SKM-1 treated with dmso at 0.1 percent for 144 hours (cell line): ENCODE data around the gene COLEC12.
"Not testable (repeated sequence)": the region's sequence is repeated elsewhere in the genome, so short reads cannot be mapped to it uniquely, and the experiment has no call there.

ENCODE experiments used
- DNase-seq: peaks from one replicate; lab custom pipeline; 2025; ENCODE audit not compliant: unreplicated experiment; lab: John Stamatoyannopoulos, UW

COLEC12 gene

DNA sequence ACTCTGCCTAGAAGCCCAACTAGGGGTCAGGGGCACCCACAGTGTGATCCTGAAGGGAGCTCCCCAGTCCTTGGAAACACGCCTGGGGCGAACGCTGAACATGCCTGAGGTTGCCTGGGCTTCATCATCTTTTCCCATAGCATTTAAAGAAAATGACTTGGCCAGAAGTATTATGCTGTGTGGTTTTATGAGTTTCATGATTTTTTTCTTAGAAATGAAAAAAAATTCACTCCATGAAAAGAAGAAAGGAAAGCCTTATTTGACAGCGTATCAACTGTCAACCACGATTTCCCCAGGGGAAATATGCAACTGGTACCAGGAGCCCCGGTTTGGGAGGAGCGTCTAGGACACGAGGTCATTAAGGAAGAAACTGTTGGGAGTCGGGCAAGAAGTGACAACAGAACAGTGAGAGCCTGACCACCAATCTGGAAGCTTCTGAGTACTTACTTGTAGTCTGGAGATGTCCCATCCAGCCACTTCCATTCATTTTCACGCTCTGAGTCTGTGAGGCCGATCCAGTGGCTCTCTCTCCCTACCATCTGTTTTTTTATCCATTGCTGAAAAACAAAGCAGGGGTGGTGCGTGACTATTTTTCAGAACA is 169.2 kb downstream of the COLEC12 start:
- no peak for DNase-seq

DNA sequence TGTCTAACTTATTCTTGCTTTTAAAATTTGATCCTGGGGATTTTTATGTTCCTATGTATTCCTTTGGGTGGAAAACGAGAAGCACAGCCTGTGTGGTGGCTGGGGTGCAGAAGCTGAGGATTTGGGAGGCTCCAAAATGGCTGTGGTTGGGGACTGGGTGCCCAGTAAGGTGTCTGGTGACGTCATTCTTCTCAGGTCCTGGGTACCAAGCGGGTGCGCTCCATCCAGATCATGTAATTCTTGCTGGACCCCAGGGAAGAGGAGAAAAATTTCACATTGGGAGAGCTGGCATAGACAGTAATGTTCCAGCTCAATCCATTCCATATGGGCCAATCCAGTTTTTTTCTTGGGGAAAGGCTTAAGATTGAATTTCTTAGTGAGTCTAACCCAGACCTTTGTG is 171.6 kb downstream of the COLEC12 start:
- DNase-seq: no peak

DNA sequence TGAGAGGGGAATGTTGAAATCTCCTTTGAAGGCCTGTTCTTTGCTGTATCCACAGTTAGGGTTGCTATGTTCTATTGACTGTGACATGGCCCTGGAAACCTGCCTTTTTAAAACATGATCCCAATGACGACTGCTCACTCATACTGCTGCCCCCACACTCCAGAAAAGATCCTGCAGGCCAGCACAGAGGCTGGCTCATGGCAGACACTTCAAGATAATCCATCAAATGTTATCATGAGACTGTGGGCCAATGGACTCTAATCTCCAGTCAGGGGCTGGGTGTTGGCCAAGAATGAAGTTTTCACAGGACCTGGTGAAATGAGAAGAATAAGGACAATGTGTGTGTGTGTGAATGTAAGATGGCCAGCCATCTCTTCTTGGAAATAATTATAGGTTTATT is 173.7 kb downstream of the COLEC12 start:
- DNase-seq: no peak

DNA sequence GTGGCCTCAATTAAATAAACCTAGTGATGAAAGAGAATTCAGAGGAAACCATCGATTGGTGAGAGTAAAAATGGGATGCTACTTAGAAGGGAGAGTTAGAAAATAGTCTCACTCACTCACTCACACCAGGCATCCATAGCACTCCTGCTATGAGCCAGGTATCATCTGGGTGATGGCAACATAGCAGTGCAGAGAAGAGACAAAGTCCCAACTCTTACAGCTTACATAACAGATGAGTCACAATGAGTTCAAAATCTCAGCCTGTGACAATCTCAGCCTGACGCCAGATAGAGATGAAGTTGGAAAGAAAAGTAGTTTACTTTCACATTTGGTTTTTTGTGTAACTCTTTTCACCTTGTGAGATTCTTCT is 177.3 kb downstream of the COLEC12 start:
- DNase-seq: no peak

DNA sequence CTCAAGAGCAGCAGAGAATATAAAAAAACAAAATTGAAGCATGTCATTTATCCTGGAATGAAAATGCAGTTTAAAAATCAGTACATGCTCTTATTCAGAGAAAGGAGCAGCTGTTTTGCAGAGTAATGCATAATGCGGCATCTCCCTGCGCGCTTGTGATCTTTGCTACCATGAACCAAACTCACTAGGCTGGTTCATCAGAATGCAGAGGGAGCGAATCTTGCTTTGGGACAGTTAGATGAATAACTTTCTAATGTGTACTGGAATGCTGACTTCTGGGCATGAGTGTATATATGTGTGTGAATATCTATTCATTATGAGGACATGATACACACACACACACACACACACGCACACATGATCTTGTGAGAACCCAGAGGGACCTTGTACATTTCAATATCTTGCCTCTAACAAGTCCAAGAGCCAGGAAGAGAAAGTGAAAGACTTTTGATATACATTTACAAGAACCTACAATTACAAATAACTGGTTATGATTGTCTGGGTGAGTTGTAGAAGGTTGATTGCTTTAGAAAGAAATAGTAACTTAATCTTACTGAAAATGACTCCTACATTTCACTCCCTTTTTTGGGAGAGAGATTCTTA is 178.5 kb downstream of the COLEC12 start:
- DNase-seq: no peak

DNA sequence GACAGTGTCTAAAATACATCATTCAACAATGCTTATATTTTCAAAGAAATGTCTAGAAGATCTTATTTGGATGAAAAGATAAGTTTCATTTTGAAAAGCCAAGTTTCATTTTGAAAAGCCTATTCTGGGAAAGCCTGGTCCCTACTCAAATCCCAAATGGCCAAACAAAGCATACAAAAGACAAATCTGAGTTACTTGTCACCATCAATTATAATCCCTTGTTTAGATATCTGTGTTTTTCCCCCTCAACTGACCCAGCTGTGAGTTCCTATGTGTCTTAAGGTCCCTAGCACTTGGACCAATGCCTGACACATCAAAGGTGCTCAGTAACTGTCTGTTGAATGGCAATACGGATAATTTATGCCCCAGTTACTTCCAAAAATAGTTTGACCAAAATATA is 180.3 kb downstream of the COLEC12 start:
- DNase-seq: no peak

DNA sequence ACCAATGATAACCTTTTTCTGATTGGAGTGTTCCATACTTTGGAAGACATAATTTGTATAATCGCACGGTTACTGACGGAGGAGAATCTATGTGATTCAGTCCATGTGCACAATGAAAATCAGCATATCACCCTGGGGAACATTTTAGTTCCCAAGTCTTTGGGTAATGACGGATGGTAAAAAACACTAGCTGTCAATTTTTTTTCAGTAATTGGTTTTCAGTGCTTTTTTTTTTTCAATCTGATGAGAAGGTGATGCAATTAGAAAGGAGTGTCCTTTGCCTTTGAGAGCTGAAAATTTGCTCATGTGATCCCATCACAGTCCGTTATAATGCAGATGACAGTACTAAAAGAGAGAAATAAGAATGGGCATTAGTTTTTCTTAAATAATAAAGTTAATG is 180.8 kb downstream of the COLEC12 start:
- DNase-seq: no peak

DNA sequence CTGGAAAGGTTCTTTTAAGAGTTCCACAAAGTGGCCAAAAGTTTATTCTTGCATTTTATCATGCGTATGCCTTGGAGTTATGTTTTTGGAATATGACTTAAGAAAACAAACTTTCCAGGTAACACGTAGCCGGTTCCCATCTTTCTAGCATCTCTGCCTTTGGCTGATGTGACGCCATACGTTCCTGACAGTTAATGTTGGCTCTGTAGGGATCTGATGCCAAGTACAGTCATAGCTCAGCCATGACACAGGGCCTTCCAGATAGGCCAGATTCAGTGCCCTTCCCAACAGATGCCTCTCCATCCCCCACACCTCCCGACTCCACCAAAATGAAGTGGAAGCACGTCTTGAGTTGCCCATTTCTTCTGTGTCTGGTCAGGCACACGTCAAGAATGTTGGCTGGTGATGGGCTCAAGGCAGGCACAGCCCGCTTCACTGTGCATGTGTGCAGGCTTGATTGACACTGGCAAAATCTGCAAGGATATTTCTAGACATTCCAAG is 181.7 kb downstream of the COLEC12 start:
- no peak for DNase-seq

DNA sequence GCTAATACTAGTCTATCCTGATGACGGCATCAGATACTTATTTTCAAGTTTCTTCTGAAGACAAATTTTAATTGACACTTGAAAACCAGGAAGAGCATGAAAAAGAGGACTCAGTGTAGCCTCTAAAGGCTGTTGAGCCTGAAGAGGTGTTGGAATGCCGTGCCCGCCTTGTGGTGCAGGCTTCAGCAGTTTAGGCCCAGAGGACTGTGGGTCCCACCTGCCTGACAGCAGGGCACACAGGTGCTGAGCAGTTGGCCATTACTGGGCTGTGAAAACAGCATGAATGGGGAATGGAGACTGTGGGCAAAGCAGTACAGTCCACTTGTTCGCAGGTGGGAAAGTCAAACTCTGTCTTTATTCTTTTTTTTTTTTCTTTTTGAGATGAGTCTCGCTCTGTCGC is 182.9 kb downstream of the COLEC12 start:
- no peak for DNase-seq

DNA sequence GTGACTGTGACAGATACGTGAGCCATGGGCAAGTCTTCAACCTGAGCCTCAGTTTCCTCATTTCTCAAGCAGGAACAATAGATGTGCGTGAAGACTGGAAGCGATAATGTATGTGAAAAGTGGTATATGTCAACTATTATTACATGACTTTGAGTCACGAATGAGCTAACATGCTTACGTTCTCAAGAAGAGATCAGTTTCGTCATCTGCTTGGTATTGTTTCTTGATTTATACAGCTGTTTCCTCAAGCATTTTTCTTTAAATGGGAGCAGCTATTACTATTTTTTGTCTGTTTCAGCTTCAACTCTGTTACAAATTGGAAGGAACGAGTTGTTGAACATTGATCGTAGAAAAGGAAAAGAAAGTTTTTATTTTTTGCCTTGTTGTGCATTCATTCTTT is 184.1 kb downstream of the COLEC12 start:
- DNase-seq: no peak

DNA sequence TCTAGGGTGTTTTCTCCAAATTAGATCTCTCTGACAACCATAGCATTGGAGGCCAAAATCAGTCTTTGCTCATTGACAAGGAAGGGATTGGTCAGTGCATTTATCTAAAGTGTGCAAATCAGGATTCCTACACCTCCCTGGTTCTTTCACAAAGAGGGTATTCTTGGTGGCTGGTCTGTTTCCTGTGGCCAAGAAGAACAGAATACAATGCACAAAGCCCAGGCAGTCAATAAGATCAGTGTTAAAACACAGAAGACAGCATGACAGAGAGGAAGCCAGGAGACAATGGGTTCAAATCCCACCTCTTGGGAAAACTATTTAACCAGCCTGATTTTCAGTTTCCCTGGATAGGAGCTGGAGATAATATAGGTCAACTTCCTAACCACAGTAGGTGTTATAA is 186.6 kb downstream of the COLEC12 start:
- DNase-seq: no peak

DNA sequence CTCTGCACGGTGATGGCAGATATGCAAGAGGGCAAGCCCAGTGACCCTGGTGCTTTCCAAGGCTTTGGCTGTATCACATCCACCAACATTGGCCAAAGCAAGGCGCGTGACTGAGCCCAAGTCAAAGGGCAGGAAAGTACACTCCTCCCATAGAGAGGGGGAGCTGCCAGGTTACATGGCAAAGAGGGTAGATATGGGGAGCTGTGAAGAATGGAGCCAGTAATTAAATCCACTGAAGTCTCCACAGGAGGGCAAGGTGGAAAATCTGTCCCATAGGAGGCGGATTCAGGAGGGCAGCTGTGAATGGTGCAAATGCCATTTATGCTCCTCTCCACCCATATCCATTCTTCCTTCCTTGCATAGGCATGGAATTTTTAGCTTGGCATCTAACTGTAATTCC is 188.1 kb downstream of the COLEC12 start:
- DNase-seq: no peak

DNA sequence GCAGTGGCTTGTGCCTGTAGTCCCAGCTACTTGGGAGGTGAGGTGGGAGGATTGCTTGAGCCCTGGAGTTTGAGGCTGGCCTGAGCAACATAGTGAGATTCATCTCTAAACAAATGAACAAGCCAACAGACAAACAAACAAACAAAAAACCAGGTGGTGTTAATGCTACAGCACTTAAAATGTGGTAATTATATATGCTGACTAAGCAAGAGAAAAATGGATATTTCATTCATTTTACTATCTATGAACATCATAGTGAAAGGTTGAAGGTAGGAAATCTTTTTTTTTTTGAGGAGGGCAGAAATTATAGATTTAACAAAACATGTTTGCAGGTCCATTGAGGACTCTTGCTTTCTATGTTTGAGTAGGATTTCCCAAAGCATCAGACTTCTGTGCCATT is 190.5 kb downstream of the COLEC12 start:
- DNase-seq: no peak

DNA sequence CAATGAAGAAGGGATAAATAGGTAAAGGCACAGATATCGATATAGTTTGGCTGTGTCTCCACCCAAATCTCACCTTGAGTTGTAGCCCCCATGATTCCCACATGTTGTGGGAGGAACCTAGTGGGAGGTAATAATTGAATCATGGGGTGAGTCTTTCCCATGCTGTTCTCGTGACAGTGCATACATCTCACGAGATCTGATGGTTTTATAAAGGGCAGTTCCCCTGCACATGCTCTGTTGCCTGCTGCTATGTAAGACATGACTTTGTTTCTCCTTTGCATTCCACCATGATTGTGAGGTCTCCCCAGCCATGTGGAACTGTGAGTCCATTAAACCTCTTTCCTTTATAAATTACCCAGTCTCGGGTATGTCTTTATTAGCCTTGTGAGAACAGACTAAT is 192.4 kb downstream of the COLEC12 start:
- not testable (repeated sequence) for DNase-seq

DNA sequence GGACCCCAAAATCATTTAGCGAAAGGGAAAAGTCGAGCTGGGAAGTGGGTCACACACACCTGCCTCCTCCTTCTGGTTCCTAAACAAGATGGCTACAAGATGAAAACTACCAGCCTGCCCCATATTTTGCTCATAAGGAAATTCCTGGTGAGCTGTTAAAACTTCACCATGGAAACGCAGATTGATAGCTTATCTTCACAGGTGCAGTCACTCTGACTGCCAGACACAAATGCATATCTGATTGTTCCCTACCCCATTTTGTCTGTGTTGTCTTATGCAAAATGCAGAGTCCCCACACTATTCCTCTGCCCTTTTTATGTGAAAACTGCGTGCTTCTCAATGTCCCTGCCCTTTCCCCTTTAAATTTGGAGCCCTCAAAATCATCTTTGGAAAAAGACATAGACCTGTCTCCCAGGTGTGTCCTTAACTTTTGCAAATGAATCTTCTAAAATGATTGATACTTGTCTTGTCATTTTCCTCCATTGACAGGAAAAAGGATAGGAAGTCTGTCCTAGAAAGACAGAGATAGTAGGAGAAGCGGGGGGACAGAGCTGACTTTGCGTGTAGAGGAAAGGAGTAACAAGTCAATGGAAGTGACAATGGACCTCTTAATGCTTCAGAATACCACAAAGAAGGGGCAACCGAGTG is 193.8 kb downstream of the COLEC12 start:
- DNase-seq: no peak

DNA sequence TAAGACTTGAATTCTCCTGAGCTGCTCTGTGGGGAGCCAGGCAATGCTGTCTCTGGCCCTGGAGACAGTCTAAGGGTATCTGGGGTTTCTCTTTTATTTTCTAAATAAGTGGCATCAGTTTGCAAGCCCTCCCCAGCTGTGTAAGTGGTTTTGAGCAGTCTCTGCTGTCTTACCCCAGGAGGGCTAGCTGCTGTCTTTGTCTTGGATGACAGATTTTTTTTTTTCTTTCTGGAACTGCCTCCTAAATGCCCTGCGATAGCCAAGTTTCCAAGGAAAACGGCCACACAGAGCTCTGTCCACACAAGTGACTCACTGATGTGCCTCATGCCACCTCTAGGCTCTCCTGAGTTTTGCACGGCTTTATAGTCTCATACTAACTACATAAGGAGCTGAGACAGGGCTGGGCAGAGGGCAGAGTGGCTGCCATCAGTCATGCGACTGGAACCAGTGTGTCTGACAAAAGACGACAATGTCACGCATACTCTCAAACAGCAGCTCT is 195.4 kb downstream of the COLEC12 start:
- DNase-seq: no peak

DNA sequence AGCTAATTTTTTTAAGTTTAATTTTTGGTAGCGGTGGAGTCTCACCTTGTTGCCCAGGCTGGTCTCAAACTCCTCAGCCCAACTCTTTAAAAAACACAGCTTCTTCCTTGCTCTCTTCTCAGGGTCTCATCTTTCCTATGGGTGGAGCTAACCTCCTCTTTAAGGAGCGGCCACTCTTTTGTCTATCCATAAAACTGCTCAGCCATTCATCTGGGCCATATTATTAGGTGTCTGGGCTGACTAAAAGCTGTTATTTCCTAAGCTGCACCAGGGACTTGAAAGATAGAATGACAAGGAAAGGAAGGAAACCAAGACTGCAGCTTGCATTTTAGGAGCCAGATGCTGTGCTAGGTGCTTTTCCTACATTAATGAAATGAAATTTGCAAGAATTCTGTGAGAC is 196.9 kb downstream of the COLEC12 start:
- no peak for DNase-seq

DNA sequence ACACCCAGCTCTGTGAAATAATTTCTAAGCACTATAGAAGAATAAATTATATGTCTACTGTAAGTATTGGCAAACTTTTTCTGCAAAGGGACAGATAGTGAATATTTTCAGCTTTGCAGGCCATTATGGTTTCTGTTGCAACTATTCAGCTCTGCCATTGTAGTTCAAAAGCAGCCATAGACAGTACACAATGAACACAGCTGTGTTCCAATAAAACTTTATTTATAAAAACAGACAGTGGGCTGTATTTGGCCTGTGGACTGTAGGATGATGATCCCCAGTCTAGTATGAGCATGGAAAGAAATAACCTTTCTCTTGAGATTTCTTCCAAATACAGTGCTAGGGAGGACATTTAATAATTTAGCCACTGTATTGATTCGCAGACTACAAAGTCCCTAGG is 197.5 kb downstream of the COLEC12 start:
- no peak for DNase-seq

DNA sequence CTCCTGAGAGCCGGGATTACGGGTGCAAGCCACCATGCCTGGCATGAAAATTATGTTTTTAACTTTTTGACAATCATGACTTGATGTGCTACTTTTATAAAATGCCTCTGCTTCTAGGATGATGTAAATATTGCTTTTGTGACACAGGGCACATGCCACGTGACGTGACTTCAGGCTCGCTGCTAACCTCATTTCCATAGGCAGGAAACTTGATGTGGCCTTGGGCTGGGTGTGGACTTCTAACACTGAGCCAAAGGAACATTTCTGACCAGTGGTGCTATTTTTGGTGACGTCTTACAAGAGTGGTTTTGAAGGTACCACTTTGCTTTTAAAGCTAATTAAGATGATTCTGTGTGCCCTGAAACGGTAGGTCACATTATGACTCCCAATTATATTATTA is 198.4 kb downstream of the COLEC12 start:
- no peak for DNase-seq

DNA sequence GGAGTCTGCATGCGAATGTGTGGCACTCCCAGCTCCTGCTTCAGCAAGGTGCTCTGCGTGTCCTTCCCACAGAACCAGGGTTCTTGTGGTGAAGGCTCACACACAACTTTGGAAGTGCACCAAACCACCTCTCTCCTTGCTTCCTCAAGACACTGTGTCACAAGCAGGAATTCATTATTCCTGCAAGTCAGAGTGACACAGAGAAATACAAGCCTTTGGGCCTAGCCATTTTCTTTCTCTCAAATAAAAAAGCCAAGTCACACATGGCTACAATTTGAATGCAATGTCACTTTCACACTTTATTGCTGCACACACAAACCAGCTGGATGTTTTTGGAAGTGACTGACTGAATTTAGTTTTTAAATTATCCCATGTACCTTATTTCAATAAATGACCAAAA is 202.6 kb downstream of the COLEC12 start:
- DNase-seq: no peak

DNA sequence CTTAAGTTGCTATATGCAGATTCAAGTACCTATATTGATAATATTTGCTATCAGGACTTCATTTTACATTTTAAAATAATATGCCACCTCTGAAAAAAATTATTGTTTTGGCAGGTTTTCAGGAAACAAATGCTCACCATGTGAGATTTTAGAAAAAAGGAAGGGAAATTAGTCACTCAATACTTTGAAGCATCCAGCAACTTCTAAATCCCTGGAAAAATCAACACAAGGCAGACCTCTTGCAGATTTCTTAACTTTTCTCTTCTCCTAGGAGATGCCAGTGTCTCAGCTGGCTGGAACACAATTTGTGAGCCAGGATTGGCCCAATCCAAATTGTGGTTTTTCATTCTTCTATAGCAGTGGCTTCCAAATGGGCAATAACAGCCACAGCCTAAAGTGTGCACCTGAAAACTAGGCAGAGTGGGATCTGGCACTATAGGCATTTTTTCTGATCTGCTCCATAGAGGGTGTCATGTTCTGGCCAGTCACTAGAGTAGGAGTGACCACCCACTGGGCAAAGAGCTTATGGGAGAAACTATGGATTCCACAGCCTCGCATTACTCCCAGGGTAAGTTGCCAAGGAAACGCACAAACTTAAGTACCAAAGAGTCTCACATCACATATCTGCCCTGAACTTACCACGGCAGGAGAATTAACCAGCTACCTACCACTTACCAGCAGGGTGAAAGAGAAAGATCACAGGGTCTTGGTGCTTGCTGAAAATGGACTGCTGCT is 204.6 kb downstream of the COLEC12 start:
- DNase-seq: no peak

DNA sequence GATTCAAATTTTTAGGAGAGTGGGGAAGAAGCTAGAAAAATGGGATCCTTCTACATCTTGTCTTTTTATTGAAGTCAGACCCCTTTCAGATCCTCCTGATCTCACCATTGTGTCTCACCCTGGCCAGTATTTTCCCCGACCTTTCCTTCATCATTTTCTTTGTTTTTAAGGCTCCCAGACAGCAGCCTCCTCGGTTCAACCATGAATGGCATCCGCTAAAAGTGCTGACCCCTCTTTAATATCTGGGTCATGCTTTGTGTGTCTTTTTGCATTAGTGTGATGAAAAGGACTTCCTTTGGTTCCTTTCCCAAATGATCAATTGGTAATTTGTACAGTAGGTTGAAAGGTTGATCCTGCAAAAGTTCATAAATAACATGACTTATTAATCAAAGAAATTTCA is 205.9 kb downstream of the COLEC12 start:
- no peak for DNase-seq
